Measurements from ENCODE around the gene LBX2.
A peak's percentile ranks its signal among the peaks of the same experiment; 100 is the strongest.
"Not testable (repeated sequence)": the region's sequence is repeated elsewhere in the genome, so short reads cannot be mapped to it uniquely, and the experiment has no call there.

The LBX2 gene

DNA sequence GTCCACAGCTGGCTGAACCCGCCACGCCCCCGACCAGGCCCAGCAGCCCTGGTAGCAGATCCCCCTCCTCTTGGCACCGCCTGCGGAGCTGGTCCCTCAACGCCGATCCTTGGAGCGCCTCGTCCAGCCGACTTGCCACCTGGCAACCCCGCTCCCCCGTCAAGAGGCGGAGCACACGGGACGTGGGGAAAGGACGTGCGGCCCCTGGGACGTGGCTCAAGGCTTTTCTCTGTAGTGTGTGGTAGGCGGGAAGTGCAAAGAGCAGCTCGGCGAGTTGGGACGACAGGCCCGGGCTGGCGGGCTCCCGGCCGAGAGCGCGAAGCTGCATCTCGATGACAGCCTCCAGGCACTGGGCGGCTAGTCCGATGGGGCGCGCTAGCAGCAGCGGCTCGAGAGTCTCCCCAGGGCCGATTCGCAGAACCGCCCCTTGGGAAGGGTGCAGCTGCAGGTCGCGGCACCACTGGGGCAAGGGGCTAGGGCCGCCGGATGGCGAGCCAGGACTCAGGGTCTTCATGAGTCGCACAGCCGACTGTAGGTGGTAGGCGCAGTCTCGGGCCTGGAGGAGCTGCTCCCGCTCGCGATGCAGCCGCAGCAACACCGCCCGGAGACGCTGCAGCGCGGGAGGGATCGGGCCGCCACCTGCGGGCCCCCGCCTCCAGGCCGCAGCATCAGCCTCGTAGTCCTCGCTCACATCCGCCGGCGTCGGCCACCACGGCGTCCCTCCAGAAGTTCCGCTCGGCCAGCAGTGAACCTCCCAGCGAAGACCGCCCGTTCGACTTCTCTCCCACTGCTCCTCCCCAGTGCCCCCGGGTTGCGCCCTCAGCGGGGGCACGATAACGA is 17.2 kb downstream of the LBX2 start:
- peak; percentile 60 to 65 for DNase-seq

DNA sequence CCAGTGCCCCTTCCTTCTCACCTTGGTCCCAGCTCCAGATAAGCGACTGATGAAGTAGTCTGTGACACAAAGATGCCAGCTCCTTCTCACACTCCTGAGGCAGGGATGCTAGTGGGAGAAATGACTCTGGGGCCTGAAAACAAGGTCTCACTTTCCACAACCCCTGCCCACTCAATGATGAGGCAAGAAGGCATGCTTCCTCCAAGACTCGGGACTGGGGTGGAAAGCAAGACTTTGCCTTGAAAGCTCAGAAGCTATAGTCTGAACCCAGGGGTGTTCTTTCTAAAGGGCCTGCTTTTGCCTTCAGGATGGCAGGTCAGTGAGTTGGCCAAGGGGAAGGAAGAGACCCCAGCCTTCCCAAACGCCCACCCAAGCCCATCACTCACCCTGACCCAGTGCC is 18.0 kb downstream of the LBX2 start:
- no peak for DNase-seq

DNA sequence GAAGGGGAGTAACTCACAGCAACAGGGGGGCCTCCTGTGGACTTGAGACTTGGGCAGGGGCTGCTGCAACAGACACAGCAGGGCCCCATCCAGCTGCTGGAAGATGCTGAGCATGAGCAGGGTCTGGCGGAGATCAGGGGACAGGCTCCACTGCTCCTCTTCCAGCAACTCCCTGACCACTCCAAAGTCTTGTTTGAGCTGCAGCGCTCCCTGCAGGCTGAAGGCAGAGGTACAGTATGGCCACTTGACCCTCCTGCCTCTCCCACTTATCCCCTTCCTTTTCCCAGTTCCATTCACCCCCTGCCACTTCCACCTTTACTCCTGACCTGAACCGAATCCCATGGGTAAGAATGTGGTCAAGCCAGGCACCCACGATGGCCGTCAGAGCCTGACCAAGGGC is 24.5 kb downstream of the LBX2 start:
- no peak for DNase-seq

DNA sequence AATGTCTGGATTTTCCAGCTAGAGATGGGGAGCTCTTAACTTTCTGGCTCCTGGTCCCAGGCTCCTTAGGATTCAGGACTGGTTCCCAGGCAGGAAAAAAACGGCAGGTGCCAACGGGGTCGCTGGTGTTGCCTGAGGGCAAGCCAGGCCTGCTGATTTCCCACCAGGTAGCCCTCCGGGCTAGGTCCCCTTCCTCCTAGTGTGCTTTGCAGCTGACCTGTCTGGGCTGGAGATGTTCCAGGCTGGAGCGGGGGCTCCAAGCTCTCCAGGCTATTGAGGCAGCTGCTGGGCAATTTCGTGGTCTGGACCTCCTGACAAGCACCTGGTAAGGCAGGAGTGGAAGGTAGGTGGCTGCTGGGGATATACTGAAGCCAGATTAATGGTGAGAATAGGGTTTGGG is 24.9 kb downstream of the LBX2 start:
- no peak for DNase-seq

DNA sequence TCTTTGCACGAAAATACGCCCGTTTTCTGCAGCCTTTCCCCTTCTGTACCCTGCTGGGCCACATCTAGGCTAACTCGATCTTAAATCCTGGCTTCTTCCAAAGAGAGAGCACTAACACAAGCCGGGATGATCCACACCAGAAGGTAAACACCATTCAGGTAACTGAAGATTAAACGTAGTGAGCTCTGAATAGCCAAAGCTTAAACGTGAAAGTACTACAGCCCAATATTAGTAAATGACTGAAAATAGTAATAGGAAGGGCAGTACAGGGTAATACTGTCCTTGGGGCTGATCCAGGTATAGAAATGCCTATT is 26.5 kb downstream of the LBX2 start:
- DNase-seq, result no peak

DNA sequence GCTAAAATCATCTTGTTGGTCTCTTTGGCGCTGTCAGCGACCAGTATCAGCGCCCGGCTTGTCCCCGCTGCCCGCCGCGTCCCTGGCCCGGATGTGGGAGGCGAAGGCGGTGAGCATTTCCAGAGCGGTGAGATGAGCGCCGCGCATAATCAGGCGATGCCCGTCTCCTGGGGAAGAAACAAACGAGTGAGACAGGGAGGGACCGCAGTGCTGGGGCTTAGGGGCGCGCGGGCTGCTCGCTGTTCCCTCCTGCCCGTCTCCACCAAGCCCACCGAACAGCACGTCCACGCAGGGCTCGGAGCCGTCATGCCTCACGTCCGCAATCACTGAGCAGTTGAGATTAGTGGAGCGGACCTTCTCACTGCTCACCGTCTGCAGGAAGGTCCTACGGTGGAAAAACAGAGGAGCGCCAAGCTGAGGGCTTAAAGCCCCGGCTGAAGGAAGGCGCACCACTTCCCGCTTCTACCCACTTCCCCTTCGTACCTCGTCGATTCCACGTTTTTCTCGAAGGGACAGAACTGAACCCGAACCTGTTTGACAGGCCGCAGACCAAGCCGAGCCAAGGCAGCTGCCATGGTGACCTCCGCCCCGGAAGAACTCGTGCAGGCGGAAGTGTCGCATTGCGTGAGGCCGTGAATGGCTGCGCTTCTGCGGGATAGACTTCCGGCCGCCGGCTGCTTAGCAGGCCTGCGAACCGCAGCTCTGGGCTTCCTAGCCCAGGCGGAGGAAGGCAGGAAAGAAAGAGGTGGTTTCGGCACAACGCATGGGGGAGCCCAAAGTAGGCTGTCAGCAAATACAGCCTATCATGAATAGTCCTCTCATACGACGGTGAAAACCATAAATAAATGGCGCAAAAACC is 27.1 kb downstream of the LBX2 start, which contains the start of gene MRPL53:
MRPL53 (minus strand) TSS at position 595 of the 859 bp plus-strand sequence; CDS start at position 575, 20 bp downstream.
- peak; percentile 95 to 96 for DNase-seq

DNA sequence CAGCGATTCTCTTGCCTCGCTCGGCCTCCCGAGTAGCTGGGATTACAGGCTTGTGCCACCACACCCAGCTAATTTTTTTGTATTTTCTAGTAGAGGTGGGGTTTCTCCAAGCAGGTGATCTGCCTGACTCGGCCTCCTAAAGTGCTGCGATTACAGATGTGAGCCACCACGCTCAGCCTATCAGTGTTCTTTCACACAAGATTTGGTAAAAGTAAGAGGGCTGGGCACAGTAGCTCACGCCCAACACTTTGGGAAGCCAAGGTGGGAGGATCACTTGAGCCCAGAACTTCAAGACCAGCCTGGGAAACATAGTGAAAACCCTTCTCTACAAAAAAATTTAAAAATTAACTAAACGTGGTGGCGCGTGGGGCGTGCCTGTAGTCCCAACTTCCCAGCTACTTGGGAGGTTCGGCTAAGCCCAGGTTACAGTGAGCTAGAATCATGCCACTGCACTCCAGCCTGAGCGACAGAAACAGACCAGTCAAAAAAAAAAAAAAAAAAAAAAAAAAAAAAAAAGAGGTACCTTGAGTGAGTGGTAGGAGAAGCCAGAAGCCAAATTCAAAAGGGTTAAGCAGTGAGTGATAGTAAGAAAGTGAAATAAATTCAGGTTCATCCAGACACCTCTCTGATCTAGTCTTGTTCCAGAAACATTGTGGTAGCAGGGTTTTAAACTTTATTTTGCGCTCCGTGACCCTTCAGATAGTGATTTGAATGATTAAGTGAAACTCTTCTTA is 27.9 kb downstream of the LBX2 start:
- no peak for DNase-seq

DNA sequence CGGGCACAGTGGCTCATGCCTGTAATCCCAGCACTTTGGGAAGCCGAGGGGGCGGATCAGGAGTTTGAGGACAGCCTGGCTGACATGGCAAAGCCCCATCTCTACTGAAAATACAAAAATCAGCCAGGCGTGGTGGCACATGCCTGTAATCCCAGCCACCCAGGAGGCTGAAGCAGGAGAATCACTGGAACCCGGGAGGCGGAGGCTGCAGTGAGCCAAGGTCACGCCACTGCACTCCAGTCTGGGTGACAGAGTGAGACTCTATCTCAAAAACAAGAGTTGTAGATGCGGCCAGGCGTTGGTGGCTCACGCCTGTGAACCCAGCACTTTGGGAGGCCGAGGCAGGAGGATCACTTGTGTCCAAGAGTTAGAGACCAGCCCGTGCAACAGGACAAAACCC is 28.7 kb downstream of the LBX2 start:
- DNase-seq, result not testable (repeated sequence)

DNA sequence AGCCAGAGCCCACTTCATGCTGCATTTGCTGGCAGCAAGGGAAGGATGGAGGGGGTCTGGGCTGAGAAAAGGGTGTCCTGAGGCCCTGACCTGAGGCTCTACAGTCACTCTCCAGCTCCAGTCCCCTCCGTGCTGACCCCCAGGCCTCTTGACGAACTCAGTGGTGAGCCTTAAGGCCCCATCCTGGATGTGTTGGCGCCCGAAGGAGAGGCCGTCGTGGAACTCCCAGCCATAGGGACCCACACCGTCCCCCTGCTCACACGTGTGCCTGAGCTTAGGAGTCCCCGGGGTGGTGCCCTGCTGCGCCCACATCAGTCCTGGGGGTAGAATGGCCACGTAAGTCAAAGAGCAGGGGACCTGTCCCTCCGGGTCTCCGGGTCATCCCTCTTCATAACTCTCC is 35.0 kb downstream of the LBX2 start:
- no peak for DNase-seq

DNA sequence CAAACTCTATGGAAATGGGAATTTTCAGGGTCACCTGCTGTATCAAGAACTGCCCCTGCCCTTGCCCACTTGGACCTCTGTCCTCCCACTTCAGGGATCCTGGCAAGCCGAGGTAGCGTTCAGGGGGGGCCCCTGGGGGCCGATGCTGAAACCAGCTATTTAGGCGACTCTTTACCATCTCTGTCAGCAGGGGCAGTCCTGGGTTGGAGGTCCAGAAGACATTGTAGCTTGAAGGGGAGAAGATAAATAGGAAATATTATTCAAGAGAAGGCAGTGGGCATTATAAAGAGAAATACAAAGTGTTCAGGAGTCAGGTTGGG is 36.7 kb downstream of the LBX2 start:
- no peak for DNase-seq

DNA sequence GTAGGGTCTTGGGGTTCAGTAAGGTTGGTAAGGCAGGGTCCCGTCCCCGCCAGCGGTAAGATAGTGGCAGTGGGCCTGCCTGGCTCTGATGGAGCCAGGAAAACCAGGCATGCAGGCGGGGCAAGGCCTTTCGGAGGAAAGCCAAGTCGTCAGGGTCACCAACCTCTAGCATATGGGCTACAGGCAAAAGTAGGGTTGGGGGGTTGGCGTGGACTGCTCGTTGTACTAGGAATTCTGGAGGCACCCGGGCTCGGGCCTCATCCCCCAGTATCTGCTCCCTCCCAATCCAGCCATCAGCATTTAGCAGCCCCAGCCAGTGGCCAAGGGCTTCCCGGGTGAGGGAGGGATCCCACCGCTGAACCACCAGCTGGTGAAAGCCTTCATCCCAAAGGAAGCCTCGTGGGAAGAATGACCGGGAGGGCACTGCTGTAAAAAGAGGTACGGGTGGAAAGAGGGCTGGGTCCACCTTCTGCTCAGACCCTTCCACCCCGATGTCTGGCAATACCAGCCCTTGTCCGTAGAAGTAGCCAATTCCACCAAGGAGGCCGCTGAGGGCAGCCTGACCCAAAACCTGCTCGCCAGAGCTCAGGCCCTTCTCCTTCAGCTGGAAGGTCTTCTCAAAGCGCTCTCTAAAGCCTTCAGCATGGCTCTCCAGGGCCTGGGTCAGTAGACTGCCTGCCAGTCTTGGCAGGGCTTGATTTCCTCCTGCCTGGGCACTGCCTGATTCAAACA is 37.2 kb downstream of the LBX2 start:
- DNase-seq, result no peak

DNA sequence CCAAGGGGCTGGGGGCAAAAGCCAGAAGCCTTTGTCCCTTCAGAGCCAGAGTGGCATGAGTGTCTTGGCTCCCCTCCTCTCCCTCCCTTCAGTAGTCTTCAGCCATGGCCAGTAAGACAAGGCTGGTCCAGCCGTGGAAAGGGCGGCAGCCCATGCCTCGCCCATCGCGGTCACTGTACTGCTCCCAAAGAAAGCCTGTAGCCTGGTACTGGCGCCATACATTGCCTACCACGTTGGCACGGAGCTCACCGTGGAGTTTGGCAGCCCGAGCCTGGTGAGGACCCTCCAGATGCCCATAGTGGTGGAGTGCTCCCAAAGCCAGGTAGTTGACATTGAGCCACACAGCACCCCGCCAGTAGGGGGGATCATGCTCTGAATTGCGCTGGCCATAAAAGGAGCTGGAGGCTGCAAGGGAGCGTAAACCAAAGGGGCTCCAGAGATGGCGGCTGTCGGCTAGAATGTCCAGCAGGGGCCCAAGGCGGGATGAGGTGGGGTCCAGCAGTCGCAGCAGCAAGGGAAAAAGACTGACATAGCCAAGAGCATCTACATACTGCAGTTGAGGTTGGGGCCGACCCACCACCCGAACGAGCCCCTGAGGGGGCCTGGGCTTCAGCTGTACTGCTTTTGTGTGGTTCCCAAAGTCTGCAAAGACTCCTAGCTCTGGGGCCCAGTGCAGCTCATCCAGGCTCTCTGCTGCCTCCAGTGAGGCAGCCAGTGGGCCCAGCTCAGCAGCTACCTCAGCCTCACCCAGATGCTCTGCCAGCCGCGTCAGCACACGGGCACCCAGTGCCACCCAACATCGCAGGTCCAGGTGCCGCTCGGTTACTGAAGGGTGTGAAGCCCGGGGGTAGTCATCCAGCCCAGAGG is 38.0 kb downstream of the LBX2 start:
- no peak for DNase-seq

DNA sequence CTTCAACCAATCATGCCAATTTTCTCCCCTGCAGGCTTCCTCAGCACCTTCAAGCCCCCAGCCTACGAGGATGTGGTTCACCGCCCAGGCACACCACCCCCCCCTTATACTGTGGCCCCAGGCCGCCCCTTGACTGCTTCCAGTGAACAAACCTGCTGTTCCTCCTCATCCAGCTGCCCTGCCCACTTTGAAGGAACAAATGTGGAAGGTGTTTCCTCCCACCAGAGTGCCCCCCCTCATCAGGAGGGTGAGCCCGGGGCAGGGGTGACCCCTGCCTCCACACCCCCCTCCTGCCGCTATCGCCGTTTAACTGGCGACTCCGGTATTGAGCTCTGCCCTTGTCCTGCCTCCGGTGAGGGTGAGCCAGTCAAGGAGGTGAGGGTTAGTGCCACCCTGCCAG is 39.2 kb downstream of the LBX2 start:
- DNase-seq, result not testable (repeated sequence)

DNA sequence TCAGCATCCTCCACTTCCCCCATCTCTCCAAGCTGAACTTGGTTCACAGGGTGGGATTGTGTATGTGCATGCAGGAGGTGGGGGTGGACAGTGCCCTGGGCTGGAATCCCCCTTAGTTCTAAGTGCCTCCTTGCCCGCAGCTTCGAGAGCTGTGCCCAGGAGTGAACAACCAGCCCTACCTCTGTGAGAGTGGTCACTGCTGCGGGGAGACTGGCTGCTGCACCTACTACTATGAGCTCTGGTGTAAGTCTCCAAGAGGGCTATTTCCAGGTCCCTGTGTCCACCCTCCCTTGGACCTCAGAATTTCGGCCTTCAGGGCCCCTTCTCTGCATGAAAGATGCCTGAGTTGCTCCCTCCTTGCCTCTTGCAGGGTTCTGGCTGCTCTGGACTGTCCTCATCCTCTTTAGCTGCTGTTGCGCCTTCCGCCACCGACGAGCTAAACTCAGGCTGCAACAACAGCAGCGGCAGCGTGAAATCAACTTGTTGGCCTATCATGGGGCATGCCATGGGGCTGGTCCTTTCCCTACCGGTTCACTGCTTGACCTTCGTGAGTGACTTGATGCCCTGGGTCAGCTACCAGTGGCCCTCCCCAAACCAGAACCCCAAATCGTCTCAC is 39.8 kb downstream of the LBX2 start:
- DNase-seq, result not testable (repeated sequence)

DNA sequence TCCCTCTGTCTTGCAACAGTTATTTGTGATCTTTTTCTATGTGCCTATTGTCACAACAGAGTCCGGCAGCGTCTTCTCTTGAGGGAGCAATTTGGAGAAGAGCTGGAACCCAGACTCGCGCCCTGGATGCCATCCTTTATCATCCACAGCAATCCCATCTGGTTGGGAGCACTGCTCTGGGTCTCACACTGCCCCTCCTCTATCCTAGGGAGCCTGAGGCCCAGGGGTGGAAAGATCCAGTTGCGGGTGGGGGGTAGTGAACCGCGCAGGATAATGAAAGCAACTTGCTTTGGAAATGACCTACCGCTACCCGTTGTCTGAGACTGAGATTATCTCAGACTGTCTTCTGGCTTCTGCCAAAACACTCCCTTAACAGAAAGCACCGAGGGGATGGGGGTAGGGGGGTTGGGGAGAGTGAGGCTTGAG is 40.5 kb downstream of the LBX2 start:
- no peak for DNase-seq

DNA sequence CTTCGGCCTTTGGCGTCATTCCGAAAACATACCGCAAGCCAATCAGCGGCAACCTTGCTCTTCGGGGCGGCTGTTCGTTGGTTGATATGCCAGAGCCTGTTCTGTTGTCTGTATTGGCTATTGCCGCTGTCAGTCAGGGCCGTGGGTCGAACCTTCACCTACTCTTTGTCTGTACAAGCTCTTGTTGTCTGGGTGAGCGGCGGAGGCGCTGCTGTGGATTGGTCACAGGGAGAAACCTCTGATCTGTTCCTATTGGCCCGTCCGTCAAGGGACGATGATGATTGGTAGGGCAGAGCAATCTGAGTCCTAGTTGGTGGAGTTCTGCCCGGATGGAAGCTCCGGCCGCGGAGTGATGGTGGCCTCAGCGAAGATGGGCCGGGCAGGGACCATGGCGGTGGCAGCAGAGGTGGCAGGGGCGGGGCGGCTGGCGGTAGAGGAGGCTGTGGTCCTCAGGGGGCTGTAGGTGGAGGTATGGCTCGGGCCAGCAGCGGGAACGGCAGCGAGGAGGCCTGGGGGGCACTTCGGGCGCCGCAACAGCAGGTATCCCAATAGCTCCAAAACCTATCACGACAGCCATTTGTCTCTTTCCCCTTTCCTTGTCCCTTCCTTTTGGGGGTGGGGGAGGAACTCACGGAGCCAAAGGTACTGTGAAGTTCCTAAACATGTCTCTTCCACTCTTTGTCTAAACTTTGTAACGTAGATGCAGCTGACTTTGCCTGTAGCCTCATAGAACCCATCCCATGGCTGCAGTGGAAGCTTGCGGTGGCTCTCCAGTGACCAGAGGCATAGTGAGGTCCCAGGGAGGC is 41.1 kb downstream of the LBX2 start, which contains the start of gene WBP1:
WBP1 (plus strand) TSS at position 307 of the 806 bp plus-strand sequence; CDS start at position 472, 165 bp downstream.
- peak; percentile 100 for DNase-seq

DNA sequence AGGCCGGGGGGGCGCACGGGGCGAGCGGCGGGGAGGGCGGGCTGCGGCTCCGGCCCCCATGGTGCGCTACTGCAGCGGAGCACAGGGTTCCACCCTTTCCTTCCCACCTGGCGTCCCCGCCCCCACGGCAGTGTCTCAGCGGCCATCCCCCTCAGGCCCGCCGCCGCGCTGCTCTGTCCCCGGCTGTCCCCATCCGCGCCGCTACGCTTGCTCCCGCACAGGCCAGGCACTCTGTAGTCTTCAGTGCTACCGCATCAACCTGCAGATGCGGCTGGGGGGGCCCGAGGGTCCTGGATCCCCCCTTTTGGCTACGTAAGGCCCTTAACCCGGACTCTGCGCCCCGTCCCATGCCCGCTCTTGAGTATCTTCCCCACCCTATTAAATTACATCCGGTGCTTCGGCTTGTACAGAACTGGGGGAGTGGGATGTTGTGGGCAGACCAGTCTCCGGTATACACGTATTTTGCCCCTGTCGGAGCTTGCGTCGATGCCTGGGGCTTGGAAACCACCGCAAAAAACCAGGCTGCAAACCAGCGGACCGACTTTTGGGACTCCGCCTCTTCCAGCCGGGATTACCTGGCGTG is 41.8 kb downstream of the LBX2 start:
- DNase-seq, result peak; percentile 86 to 88

DNA sequence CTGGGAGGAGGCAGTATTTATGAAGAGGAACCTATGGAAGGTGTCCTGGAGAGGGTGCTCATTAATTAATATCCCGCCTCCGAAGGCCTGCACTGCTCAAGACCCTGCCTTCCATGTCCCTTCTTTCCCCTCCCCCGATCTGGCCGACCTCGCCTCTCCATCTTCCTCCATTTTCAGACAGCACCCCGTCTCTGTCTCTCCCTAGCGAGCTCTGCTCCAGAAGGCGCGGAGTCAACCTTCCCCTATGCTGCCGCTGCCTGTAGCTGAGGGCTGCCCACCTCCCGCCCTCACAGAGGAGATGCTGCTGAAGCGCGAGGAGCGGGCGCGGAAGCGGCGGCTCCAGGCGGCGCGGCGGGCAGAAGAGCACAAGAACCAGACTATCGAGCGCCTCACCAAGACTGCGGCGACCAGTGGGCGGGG is 42.3 kb downstream of the LBX2 start:
- DNase-seq, result no peak

DNA sequence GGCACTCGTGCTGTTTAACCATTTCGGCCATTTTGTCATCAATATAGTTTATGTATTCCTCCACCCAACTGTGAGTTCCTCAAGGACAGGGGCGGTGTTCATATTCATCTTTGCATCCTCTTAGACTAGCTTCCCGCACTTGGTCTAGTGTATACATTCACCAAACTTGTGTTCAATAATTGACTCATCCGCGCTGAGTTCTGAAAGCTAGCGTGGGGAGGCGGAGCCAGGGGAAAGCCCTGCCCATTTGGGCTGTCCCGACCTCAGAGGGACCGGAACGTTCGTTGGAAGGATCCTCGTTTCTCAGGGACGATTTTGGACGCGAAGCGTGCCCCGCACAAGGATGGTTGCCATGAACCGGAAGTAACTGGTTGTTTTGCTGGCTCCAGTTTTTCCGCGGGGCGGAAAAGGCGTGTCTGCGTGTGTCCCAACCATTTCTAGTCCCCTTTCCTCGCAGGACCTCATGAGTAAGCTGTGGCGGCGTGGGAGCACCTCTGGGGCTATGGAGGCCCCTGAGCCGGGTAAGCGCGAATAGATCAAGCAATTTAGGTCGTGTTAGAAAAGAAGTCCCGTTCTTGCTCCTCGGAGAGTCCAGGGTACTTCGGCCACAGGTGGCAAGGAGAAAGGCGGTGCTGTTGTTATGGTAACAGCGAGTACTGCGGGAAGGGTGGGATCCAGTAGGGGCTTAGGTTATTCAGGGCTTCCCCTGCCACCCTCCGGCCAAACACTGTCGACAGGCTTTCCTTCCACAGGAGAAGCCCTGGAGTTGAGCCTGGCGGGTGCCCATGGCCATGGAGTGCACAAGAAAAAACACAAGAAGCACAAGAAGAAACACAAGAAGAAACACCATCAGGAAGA is 44.5 kb downstream of the LBX2 start, which contains the start of gene INO80B:
INO80B (plus strand) TSS at position 434 of the 858 bp plus-strand sequence; CDS start at position 464, 30 bp downstream.
- peak; percentile 97 to 99 for DNase-seq

All from CD4-positive, alpha-beta T cell treated with Interleukin-1 beta for 1 hour (primary cell).